ENCODE results near the gene GARIN1A. TPM values are rescaled to one million over a fixed set of nuclear protein-coding genes. Genes with fewer than 3 reads are reported as not detected.

Gene GARIN1A
- total and polyA plus RNA-seq, 2 of the 8 experiments (the other 6 are each of a cell fraction or from before 2014, with no cell fraction given): 0.34 TPM; not detected in 1

DNA sequence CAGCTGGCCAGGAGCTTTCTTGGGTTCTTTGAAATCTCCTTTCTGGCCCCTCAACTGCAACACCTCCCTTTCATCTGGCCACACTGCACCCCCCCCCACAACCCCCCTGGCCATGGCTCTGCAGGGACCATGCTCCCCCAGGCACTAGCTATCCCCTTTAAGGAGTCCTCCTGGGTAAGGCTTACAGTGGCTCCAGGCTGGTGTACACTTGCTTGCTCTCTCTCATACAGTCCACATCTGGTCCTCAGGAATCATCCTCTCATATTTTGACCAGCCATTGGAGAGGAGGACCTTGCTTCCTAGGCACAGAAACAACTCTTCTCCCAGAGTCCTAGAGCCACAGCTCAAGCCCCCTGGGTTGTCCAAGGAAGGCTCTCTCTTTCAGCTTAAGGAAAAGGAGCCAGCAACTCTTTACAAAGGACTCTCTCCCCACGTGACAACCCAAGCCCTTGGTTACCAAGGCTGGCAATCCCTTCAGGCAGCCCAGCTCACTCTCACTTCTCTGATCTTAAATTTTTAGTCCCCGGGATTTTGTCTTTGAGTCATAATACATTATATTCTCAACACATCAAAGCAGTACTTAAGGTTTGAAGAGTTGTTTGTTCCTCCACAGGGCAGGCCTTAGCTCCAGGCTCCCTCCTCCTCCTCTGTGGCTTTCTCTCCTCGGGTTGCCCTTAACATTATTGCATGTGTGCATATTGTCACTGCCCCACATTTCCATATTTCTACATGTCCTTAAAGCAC lies 9.9 kb downstream of the GARIN1A start (continued):
- TF ChIP-seq, protein P1, sequence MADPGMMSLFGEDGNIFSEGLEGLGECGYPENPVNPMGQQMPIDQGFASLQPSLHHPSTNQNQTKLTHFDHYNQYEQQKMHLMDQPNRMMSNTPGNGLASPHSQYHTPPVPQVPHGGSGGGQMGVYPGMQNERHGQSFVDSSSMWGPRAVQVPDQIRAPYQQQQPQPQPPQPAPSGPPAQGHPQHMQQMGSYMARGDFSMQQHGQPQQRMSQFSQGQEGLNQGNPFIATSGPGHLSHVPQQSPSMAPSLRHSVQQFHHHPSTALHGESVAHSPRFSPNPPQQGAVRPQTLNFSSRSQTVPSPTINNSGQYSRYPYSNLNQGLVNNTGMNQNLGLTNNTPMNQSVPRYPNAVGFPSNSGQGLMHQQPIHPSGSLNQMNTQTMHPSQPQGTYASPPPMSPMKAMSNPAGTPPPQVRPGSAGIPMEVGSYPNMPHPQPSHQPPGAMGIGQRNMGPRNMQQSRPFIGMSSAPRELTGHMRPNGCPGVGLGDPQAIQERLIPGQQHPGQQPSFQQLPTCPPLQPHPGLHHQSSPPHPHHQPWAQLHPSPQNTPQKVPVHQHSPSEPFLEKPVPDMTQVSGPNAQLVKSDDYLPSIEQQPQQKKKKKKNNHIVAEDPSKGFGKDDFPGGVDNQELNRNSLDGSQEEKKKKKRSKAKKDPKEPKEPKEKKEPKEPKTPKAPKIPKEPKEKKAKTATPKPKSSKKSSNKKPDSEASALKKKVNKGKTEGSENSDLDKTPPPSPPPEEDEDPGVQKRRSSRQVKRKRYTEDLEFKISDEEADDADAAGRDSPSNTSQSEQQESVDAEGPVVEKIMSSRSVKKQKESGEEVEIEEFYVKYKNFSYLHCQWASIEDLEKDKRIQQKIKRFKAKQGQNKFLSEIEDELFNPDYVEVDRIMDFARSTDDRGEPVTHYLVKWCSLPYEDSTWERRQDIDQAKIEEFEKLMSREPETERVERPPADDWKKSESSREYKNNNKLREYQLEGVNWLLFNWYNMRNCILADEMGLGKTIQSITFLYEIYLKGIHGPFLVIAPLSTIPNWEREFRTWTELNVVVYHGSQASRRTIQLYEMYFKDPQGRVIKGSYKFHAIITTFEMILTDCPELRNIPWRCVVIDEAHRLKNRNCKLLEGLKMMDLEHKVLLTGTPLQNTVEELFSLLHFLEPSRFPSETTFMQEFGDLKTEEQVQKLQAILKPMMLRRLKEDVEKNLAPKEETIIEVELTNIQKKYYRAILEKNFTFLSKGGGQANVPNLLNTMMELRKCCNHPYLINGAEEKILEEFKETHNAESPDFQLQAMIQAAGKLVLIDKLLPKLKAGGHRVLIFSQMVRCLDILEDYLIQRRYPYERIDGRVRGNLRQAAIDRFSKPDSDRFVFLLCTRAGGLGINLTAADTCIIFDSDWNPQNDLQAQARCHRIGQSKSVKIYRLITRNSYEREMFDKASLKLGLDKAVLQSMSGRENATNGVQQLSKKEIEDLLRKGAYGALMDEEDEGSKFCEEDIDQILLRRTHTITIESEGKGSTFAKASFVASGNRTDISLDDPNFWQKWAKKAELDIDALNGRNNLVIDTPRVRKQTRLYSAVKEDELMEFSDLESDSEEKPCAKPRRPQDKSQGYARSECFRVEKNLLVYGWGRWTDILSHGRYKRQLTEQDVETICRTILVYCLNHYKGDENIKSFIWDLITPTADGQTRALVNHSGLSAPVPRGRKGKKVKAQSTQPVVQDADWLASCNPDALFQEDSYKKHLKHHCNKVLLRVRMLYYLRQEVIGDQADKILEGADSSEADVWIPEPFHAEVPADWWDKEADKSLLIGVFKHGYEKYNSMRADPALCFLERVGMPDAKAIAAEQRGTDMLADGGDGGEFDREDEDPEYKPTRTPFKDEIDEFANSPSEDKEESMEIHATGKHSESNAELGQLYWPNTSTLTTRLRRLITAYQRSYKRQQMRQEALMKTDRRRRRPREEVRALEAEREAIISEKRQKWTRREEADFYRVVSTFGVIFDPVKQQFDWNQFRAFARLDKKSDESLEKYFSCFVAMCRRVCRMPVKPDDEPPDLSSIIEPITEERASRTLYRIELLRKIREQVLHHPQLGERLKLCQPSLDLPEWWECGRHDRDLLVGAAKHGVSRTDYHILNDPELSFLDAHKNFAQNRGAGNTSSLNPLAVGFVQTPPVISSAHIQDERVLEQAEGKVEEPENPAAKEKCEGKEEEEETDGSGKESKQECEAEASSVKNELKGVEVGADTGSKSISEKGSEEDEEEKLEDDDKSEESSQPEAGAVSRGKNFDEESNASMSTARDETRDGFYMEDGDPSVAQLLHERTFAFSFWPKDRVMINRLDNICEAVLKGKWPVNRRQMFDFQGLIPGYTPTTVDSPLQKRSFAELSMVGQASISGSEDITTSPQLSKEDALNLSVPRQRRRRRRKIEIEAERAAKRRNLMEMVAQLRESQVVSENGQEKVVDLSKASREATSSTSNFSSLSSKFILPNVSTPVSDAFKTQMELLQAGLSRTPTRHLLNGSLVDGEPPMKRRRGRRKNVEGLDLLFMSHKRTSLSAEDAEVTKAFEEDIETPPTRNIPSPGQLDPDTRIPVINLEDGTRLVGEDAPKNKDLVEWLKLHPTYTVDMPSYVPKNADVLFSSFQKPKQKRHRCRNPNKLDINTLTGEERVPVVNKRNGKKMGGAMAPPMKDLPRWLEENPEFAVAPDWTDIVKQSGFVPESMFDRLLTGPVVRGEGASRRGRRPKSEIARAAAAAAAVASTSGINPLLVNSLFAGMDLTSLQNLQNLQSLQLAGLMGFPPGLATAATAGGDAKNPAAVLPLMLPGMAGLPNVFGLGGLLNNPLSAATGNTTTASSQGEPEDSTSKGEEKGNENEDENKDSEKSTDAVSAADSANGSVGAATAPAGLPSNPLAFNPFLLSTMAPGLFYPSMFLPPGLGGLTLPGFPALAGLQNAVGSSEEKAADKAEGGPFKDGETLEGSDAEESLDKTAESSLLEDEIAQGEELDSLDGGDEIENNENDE (IDR thresholded peaks at IDR 0.05; ENCODE audit: insufficient replicate concordance, low read length): no peak

Data from H1 (cell line).